HCT116 (cell line): Measurements from ENCODE around the gene KRTAP6-1.

Experiments
- ATF3 ChIP-seq: IDR thresholded peaks from 2 replicates; pipeline ENCODE4 v1.6.1; 2012
- CTCF ChIP-seq, 3 experiments: fragments of 200-600 bp in 1 of 3; sonication (generic) in 1 of 3; IDR thresholded peaks in 2 of 3; conservative IDR thresholded peaks in 1 of 3; 2 replicates each; pipeline ENCODE4 v1.5.1; 2012 to 2017; ENCODE audit warnings: low read depth in 2 of 3, low read length in 2 of 3, antibody characterized with exemption in 1 of 3, borderline replicate concordance in 1 of 3, control low read depth in 1 of 3, mild to moderate bottlenecking in 1 of 3, mixed read lengths in 1 of 3, mixed run types in 1 of 3, moderate library complexity in 1 of 3; ENCODE audit not compliant: insufficient read depth in 1 of 3
- ELF1 ChIP-seq: IDR thresholded peaks from 2 replicates; pipeline ENCODE4 v1.6.1; 2012; ENCODE audit warnings: low read depth, borderline replicate concordance
- EZH2phosphoT487 ChIP-seq: fragments of 200-600 bp; IDR thresholded peaks from 2 replicates; pipeline ENCODE4 v1.6.1; 2018; ENCODE audit warnings: antibody characterized with exemption, borderline replicate concordance
- POLR2A ChIP-seq: IDR thresholded peaks from 2 replicates; pipeline ENCODE4 v1.7.0; 2011; ENCODE audit warnings: borderline replicate concordance; ENCODE audit not compliant: insufficient read depth, insufficient read length; ENCODE audit errors: extremely low read depth
- SP1 ChIP-seq: IDR thresholded peaks from 2 replicates; pipeline ENCODE4 v1.6.1; 2012; ENCODE audit warnings: low read depth
- YY1 ChIP-seq: IDR thresholded peaks from 2 replicates; pipeline ENCODE4 v1.6.1; 2011; ENCODE audit warnings: low read length, low read depth, moderate library complexity, mild to moderate bottlenecking; ENCODE audit not compliant: insufficient replicate concordance; ENCODE audit errors: extremely low read depth
- ZNF274 ChIP-seq: fragments of 200-500 bp; sonication (Bioruptor generic); IDR thresholded peaks from 2 replicates; pipeline ENCODE4 v1.6.1; 2014; ENCODE audit warnings: mild to moderate bottlenecking, low read depth, low read length, inconsistent platforms

- TF ChIP-seq CTCF (IDR thresholded peaks at IDR 0.05 in 2 of 3, conservative IDR thresholded peaks at IDR 0.05 in 1 of 3; ENCODE audit: borderline replicate concordance in 1 of 3, insufficient read depth in 1 of 3, low read depth in 2 of 3, low read length in 2 of 3) (no peak), ZNF274 (no peak), ELF1 (no peak), POLR2A (no peak), EZH2phosphoT487 (no peak), YY1 (no peak), SP1 (no peak), ATF3 (no peak)
Observed at GRCh38 chr21:30590297-30590696, 23.4 kb downstream of the KRTAP6-1 start, which contains the start of gene KRTAP22-2.
